H9 (cell line): ENCODE results near the gene RCAN1. TPM values are rescaled to one million over a fixed set of nuclear protein-coding genes. Genes with fewer than 3 reads are reported as not detected.

Experiments
- DNase-seq: peaks from one replicate; pipeline ENCODE4 v3.0.0-alpha.2; 2017
- H2AFZ ChIP-seq: one replicate; pipeline ENCODE4 v1.6.1; 2013; ENCODE audit warnings: mild to moderate bottlenecking, low read length, control low read depth, moderate library complexity
- H2AK5ac ChIP-seq: 2 replicates; pipeline ENCODE4 v1.6.1; 2013; ENCODE audit warnings: low read length, control low read depth, mixed read lengths; ENCODE audit not compliant: insufficient read length
- H2BK120ac ChIP-seq: one replicate; pipeline ENCODE4 v1.6.1; 2013; ENCODE audit warnings: low read depth, mild to moderate bottlenecking, low read length, control low read depth, inconsistent platforms; ENCODE audit not compliant: poor library complexity, severe bottlenecking
- H2BK12ac ChIP-seq: 2 replicates; pipeline ENCODE4 v1.6.1; 2013; ENCODE audit warnings: low read length, control low read depth, mixed read lengths, low read depth; ENCODE audit not compliant: insufficient read length
- H2BK15ac ChIP-seq: 2 replicates; pipeline ENCODE4 v1.6.1; 2013; ENCODE audit warnings: low read depth, low read length, control low read depth
- H2BK20ac ChIP-seq: one replicate; pipeline ENCODE4 v1.6.1; 2013; ENCODE audit warnings: low read depth, mild to moderate bottlenecking, low read length, control low read depth, inconsistent platforms; ENCODE audit not compliant: poor library complexity, severe bottlenecking
- H2BK5ac ChIP-seq: 2 replicates; pipeline ENCODE4 v1.6.1; 2013; ENCODE audit warnings: low read length, control low read depth, mixed read lengths; ENCODE audit not compliant: insufficient read length
- H3K14ac ChIP-seq: 2 replicates; pipeline ENCODE4 v1.6.1; 2013; ENCODE audit warnings: low read length, control low read depth; ENCODE audit not compliant: insufficient read depth
- H3K18ac ChIP-seq: 2 replicates; pipeline ENCODE4 v1.6.1; 2013; ENCODE audit warnings: low read depth, mild to moderate bottlenecking, mixed read lengths, low read length, control low read depth; ENCODE audit not compliant: insufficient read length
- H3K23ac ChIP-seq: 2 replicates; pipeline ENCODE4 v1.6.1; 2013; ENCODE audit warnings: low read length, control low read depth, mixed read lengths, low read depth; ENCODE audit not compliant: insufficient read length
- H3K23me2 ChIP-seq: 2 replicates; pipeline ENCODE4 v1.6.1; 2013; ENCODE audit warnings: low read depth, mild to moderate bottlenecking, mixed read lengths, low read length, control low read depth; ENCODE audit not compliant: insufficient read length, poor library complexity, severe bottlenecking
- H3K27ac ChIP-seq: 2 replicates; pipeline ENCODE4 v1.5.1; 2013; ENCODE audit warnings: low read length, control low read depth, mixed read lengths, low read depth; ENCODE audit not compliant: insufficient read length
- H3K27me3 ChIP-seq: 2 replicates; pipeline ENCODE4 v1.6.1; 2013; ENCODE audit warnings: low read length, control low read depth, inconsistent platforms; ENCODE audit not compliant: insufficient read depth
- H3K4ac ChIP-seq: 2 replicates; pipeline ENCODE4 v1.6.1; 2013; ENCODE audit warnings: low read depth, mild to moderate bottlenecking, control low read depth, inconsistent platforms, low read length, moderate library complexity
- H3K4me1 ChIP-seq: 2 replicates; pipeline ENCODE4 v1.6.1; 2013; ENCODE audit warnings: low read length, control low read depth, inconsistent platforms; ENCODE audit not compliant: insufficient read depth
- H3K4me2 ChIP-seq: 2 replicates; pipeline ENCODE4 v1.6.1; 2013; ENCODE audit warnings: low read length, control low read depth, mixed read lengths; ENCODE audit not compliant: insufficient read length, insufficient read depth
- H3K56ac ChIP-seq: 2 replicates; pipeline ENCODE4 v1.6.1; 2013; ENCODE audit warnings: low read depth, mild to moderate bottlenecking, mixed read lengths, low read length, control low read depth; ENCODE audit not compliant: insufficient read length
- H3K79me1 ChIP-seq: 2 replicates; pipeline ENCODE4 v1.6.1; 2013; ENCODE audit warnings: low read depth, mild to moderate bottlenecking, moderate library complexity, low read length, control low read depth, inconsistent platforms; ENCODE audit not compliant: insufficient read depth, poor library complexity, severe bottlenecking
- H3K79me2 ChIP-seq: 2 replicates; pipeline ENCODE4 v1.6.1; 2013; ENCODE audit warnings: low read length, control low read depth, inconsistent platforms; ENCODE audit not compliant: insufficient read depth
- H3K9ac ChIP-seq: 2 replicates; pipeline ENCODE4 v1.6.1; 2013; ENCODE audit warnings: low read length, control low read depth, mixed read lengths; ENCODE audit not compliant: insufficient read length; ENCODE audit errors: extremely low read depth
- H3K9me3 ChIP-seq: one replicate; pipeline ENCODE4 v1.6.1; 2013; ENCODE audit warnings: low read depth, low read length, inconsistent platforms; ENCODE audit not compliant: control insufficient read depth
- H3T11ph ChIP-seq: one replicate; pipeline ENCODE4 v1.6.1; 2013; ENCODE audit warnings: mild to moderate bottlenecking, low read length, control low read depth, inconsistent platforms
- H4K20me1 ChIP-seq: one replicate; pipeline ENCODE4 v1.6.1; 2013; ENCODE audit not compliant: control insufficient read depth, insufficient read length, insufficient read depth
- H4K5ac ChIP-seq: 2 replicates; pipeline ENCODE4 v1.6.1; 2013; ENCODE audit warnings: low read depth, mild to moderate bottlenecking, mixed read lengths, low read length, control low read depth; ENCODE audit not compliant: insufficient read length
- H4K8ac ChIP-seq: replicated peaks from 2 replicates; pipeline ENCODE4 v1.6.1; 2013; ENCODE audit warnings: low read length, control low read depth, mixed read lengths, low read depth; ENCODE audit not compliant: insufficient read length
- H4K91ac ChIP-seq: 2 replicates; pipeline ENCODE4 v1.6.1; 2013; ENCODE audit warnings: low read depth, mild to moderate bottlenecking, moderate library complexity, mixed read lengths, low read length, control low read depth; ENCODE audit not compliant: insufficient read length
- H3K27ac Mint-ChIP-seq, 3 experiments: 2 replicates in 2 of 3; 3 replicates in 1 of 3; pipeline ENCODE4 v1.8.0; 2020 to 2021; ENCODE audit warnings: mixed read lengths in 3 of 3, mild to moderate bottlenecking in 1 of 3, moderate library complexity in 1 of 3
- H3K27me3 Mint-ChIP-seq: 2 replicates; pipeline ENCODE4 v1.8.0; 2021; ENCODE audit warnings: low read depth, mild to moderate bottlenecking, moderate library complexity, mixed read lengths
- H3K36me3 Mint-ChIP-seq, 3 experiments: 2 replicates in 2 of 3; 3 replicates in 1 of 3; pipeline ENCODE4 v1.8.0; 2020 to 2021; ENCODE audit warnings: low read depth in 3 of 3, mixed read lengths in 3 of 3; ENCODE audit not compliant: insufficient read depth in 1 of 3
- H3K4me1 Mint-ChIP-seq, 2 experiments: 2 replicates each; pipeline ENCODE4 v1.8.0; 2020; ENCODE audit warnings: mixed read lengths in 2 of 2
- H3K4me3 Mint-ChIP-seq, 2 experiments: 2 replicates in 1 of 2; 3 replicates in 1 of 2; pipeline ENCODE4 v1.8.0; 2020 to 2021; ENCODE audit warnings: mild to moderate bottlenecking in 2 of 2, mixed read lengths in 2 of 2, moderate library complexity in 1 of 2
- H3K9me3 Mint-ChIP-seq, 2 experiments: 2 replicates in 1 of 2; 3 replicates in 1 of 2; pipeline ENCODE4 v1.8.0; 2020; ENCODE audit warnings: mild to moderate bottlenecking in 2 of 2, mixed read lengths in 2 of 2, moderate library complexity in 1 of 2
- CTCF ChIP-seq: fragments of 200-600 bp; sonication (generic); conservative IDR thresholded peaks from 3 replicates; pipeline ENCODE4 v1.8.0; 2021; ENCODE audit warnings: antibody characterized with exemption, mild to moderate bottlenecking
- total RNA-seq: library from RNA; stranded (reverse); gene quantifications from 2 replicates; pipeline ENCODE4 v1.2.1, GENCODE V29; 2021

RCAN1 gene
- total RNA-seq, 1 experiment from 2014 or later: 7.0 TPM

- Mint-ChIP-seq H3K36me3 (peaks cover 0 to 4% (median 0%) of the 10 kb centered on the region in 3 experiments; a peak in 2 of 7 replicates), H3K27ac (no peak overlapping the region), H3K4me3 (no peak overlapping the region), H3K27me3 (peaks cover 3% of the 10 kb centered on the region; the same call in 1 of the 2 replicates), H3K4me1 (peaks cover 13 to 20% of the 10 kb centered on the region in 2 experiments), H3K9me3 (peaks cover 0 to 6% of the 10 kb centered on the region in 2 experiments; a peak in 2 of 5 replicates)
- H3T11ph ChIP-seq: no peak overlapping the region
- H2BK12ac ChIP-seq: no peak overlapping the region
- no peak overlapping the region for H2AFZ ChIP-seq
- H2BK120ac ChIP-seq: no peak overlapping the region
- H3K56ac ChIP-seq: no peak overlapping the region
- H3K9ac ChIP-seq: no peak overlapping the region
- no peak overlapping the region for H3K27ac ChIP-seq
- no peaks in the 10 kb centered on the region for H4K20me1 ChIP-seq
- DNase-seq: no peak
- no peaks in the 10 kb centered on the region for H3K23me2 ChIP-seq
- H3K4ac ChIP-seq: no peak overlapping the region
- no peak for TF ChIP-seq CTCF
- H2BK20ac ChIP-seq: no peak overlapping the region
- peaks cover 4% of the 10 kb centered on the region; the same call in 1 of the 2 replicates for H3K4me1 ChIP-seq
- H3K79me2 ChIP-seq: no peaks in the 10 kb centered on the region
- no peak overlapping the region for H3K18ac ChIP-seq
- H4K8ac ChIP-seq: no peak overlapping the region
- no peak overlapping the region for H2BK5ac ChIP-seq
- H3K4me2 ChIP-seq: no peak overlapping the region
- no peak overlapping the region for H4K5ac ChIP-seq
- H2BK15ac ChIP-seq: no peak overlapping the region
- no peaks in the 10 kb centered on the region for H3K27me3 ChIP-seq
- no peak overlapping the region for H4K91ac ChIP-seq
- H3K23ac ChIP-seq: no peak overlapping the region
- H2AK5ac ChIP-seq: no peak overlapping the region
- no peak overlapping the region for H3K14ac ChIP-seq
- H3K79me1 ChIP-seq: no peaks in the 10 kb centered on the region
- H3K9me3 ChIP-seq: no peaks in the 10 kb centered on the region
These were observed 11.2 kb downstream of the RCAN1 start for GRCh38 chr21:34603710-34604057.
